ENCODE data around the gene NFKBIA.
A peak's percentile ranks its signal among the peaks of the same experiment; 100 is the strongest.
"Not testable (repeated sequence)": the region's sequence is repeated elsewhere in the genome, so short reads cannot be mapped to it uniquely, and the experiment has no call there.

NFKBIA gene

GRCh38 chr14:35367056-35367372 is 37.5 kb downstream of the NFKBIA start:
- no peak for DNase-seq

GRCh38 chr14:35366521-35366976 is 38.0 kb downstream of the NFKBIA start:
- DNase-seq, result no peak

GRCh38 chr14:35366056-35366451 is 38.5 kb downstream of the NFKBIA start:
- peak; percentile 20 for DNase-seq

- DNase-seq, result peak; percentile 88
Observed at GRCh38 chr14:35365130-35366055, 39.2 kb downstream of the NFKBIA start.

- DNase-seq, result no peak
Observed at GRCh38 chr14:35362911-35363374, 41.6 kb downstream of the NFKBIA start.

GRCh38 chr14:35362450-35362849 is 42.1 kb downstream of the NFKBIA start:
- no peak for DNase-seq

- no peak for DNase-seq
Observed at GRCh38 chr14:35361141-35361480, 43.4 kb downstream of the NFKBIA start.

GRCh38 chr14:35359655-35360054 is 44.9 kb downstream of the NFKBIA start:
- DNase-seq, result not testable (repeated sequence)

GRCh38 chr14:35355981-35356841 is 48.3 kb downstream of the NFKBIA start:
- peak; percentile 68 for DNase-seq

GRCh38 chr14:35355235-35355634 is 49.3 kb downstream of the NFKBIA start:
- not testable (repeated sequence) for DNase-seq

- no peak for DNase-seq
Observed at GRCh38 chr14:35353409-35354172, 51.0 kb downstream of the NFKBIA start.

- no peak for DNase-seq
Observed at GRCh38 chr14:35352274-35353233, 52.0 kb downstream of the NFKBIA start.

GRCh38 chr14:35351897-35352273 is 52.7 kb downstream of the NFKBIA start:
- DNase-seq, result no peak

All from stimulated activated CD4-positive, alpha-beta T cell treated with anti-CD3 and anti-CD28 coated beads, Interleukin-4, amount 100 ng/mL, for 24 hours (primary cell).